Stimulated activated naive CD4-positive, alpha-beta T cell (primary cell): ENCODE measurements around the gene ADCY2.

Source experiments
- DNase-seq, 6 experiments: peaks; one replicate each; lab custom pipeline; 2025; lab: John Stamatoyannopoulos, UW

The ADCY2 gene

GRCh38 chr5:7828269-7828668, 432.3 kb downstream of the ADCY2 start:
- no peak for DNase-seq

DNA sequence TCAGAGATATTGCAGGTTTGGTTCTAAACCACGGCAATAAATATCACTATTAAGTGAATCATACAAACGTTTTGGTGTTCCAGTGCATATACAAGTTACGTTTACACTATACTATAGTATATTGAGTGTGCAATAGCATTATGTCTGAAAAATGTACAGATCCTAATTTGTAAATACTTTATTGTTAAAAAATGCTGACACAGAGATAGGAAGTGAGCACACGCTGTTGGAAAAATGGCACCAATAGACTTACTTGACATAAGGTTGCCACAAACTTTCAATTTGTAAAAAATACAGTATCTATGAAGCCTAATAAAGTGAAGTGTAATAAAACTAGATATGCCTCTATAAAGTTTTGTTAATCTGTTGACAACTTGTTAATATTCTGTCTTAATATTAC, 439.0 kb downstream of the ADCY2 start:
- no peak for DNase-seq

- DNase-seq, result no peak
These were observed 441.5 kb downstream of the ADCY2 start for GRCh38 chr5:7837403-7837802.

GRCh38 chr5:7842531-7842930, 446.6 kb downstream of the ADCY2 start:
- DNase-seq, result no peak

DNA sequence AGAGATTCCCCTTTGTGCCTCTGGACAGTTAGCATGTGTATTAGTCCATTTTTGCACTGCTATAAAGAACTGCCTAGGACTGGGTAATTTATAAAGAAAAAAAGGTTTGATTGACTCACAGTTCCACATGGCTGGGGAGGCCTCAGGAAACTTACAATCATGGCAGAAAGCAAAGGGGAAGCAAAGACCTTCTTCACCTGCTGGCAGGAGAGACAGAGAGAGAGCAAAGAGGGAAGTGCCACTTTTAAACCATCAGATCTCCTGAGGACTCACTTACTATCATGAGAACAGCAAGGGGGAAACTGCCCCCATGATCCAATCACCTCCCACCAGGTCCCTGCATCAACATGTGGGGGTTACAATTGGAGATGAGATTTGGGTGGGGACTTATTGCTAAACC, 449.0 kb downstream of the ADCY2 start:
- DNase-seq, result no peak

- no peak for DNase-seq
These were observed 449.6 kb downstream of the ADCY2 start for GRCh38 chr5:7845557-7845956.

- no peak for DNase-seq
These were observed 450.4 kb downstream of the ADCY2 start for GRCh38 chr5:7846327-7846726.

DNA sequence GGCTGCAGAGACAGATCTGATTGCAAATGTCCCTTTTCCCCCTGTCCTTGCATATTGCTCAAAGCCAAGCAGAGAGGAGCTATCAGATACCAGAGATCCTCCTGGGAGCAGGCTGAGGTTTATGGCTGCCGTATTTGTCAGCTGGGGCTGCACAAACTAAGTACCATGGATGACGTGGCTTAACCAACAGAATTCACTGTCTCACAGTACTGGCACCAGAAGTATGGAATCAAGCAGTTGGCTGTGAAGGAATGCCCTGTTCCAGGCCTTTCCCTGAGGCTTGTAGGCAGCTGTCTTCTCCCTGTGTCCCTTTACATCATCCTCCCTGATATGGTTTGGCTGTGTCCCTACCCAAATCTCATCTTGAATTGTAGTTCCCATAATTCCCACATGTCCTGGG, 452.4 kb downstream of the ADCY2 start:
- no peak for DNase-seq

GRCh38 chr5:7849681-7850394, 453.9 kb downstream of the ADCY2 start:
- peak in 2 of 6 experiments; percentile 28 to 41 for DNase-seq

GRCh38 chr5:7850395-7851239, 454.7 kb downstream of the ADCY2 start, which contains the start of gene CFAP90:
CFAP90 (minus strand) TSS chr5:7851133; CDS start chr5:7851021, 112 bp downstream.
- DNase-seq, result peak; percentile 4 to 48 (median 31)

DNA sequence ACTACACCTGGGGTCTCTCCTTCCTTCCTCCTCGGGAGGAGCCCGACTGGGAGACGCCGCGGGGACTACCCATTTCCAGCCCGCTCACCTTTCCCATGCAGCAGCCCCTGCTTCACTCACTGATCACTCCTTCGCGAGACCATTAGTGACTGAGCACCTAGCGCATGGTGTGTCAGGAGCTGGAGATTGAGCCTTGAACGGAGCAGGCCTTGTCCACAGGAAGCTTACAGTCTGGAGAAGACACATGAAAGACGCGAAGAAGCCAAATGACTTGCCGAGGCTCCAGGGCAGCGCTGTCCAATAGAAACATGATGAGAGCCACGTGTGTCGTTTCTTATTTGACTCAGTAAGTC, 455.3 kb downstream of the ADCY2 start:
- DNase-seq, result no peak

GRCh38 chr5:7851617-7852289, 455.8 kb downstream of the ADCY2 start:
- peak in 2 of 6 experiments; percentile 1 to 10 for DNase-seq

GRCh38 chr5:7852542-7852941, 456.6 kb downstream of the ADCY2 start:
- DNase-seq, result no peak

DNA sequence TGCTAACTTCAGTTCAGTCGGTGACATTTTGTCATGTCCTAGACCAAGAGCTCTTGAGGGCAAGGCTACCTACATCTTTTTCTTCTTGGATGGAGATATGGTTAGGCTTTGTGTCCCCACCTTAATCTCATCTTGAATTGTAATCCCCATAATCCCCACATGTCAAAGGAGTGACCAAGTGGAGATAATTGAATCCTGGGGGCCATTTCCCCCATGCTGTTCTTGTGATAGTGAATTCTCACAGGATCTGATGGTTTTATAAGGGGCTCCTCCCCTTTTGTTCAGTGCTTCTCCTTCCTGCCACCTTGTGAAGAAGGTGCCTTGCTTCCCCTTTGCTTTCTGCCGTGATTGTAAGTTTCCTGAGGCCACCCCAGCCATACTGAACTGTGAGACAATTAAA, 457.1 kb downstream of the ADCY2 start:
- DNase-seq, result no peak

- DNase-seq, result no peak
These were observed 459.7 kb downstream of the ADCY2 start for GRCh38 chr5:7855611-7856010.

DNA sequence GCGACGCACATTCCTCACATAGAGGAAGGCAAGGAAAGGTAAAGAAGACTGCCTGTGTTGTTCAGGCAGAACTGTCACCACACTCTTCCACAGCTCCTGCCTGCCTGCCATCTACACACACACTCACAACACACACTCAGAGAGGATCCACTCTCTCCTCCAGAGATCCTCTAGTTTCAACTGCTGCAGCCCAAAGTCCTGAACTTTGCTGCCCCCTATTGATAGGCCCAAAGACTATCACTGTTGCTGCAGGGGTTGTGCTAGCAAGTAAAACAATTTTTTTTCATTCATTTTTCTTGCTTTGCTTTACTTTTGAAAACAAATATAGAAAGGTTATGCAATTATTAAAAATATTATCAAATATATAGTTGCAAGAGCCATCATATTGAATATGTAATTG, 460.9 kb downstream of the ADCY2 start:
- DNase-seq, result peak in 3 of 6 experiments; percentile 2 to 19 (median 15)

DNA sequence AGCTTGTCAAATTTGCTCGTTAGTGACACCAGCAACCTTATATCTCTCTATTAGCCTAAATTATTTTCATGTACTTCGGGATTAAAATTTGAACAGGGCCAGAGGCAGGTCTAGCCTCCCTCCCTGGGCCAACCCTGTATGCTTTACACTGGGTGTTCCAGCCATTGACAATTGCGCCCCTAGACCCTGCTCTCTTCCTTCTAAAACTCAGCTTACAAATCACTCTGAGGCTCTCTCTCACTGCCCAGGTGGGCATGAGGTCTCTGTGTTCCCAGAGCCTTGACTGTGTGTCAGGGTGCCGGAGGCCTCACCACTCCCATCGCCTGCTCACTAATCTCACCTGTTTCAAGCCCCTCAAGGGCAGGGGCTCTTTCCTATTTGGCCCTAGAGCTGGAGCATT, 461.4 kb downstream of the ADCY2 start:
- no peak for DNase-seq

- DNase-seq, result no peak
These were observed 462.1 kb downstream of the ADCY2 start for GRCh38 chr5:7857926-7858632.

DNA sequence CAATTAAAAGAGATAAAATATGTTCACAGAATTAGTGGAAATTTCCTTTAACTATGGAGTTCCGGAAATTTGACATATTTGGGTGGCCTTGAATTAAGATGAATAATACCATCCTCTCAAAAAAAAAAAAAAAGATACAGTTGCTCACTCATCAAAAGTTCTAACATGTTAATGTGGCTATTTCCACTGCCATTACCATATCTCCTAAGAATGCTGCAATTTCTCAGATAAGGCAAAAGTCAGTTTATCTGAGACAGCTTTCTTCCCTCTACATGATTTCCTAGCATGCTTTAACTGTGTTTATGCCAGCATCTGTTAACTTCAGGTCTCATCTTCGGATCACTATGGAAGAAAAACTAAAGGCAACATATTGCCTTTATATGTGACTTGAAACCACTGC, 470.3 kb downstream of the ADCY2 start:
- no peak for DNase-seq

- no peak for DNase-seq
These were observed 471.3 kb downstream of the ADCY2 start for GRCh38 chr5:7867260-7867659.

DNA sequence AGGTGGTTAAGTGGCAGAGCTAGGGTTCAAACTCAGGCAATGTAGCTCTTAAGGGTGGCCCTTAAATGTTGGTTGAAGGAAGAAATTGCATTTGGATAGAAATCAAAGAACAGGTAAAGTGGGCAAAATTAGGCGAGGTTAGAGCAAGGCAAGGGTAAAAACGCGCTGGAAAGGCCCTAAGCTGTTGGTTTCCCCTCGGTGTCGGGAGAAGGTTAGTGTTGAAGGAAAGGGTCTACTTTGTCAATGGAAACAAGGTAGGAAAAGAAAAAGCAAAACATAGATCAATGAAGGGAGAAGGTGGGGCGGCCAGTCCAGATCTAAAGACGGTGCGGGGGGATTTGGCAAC, 472.5 kb downstream of the ADCY2 start:
- peak in 1 of 6 experiments; percentile 32 for DNase-seq

GRCh38 chr5:7868773-7869473, 473.0 kb downstream of the ADCY2 start, which contains the start of the genes FASTKD3 and MTRR:
FASTKD3 (minus strand) TSS chr5:7869031; CDS start chr5:7868083, 948 bp downstream.
MTRR (plus strand) TSS chr5:7869148; CDS start chr5:7870795, 1,647 bp downstream.
- DNase-seq, result peak; percentile 79 to 87 (median 85)
